HG03060 (cell line): ENCODE data around the gene ZNF292.
"Not testable (repeated sequence)": the region's sequence is repeated elsewhere in the genome, so short reads cannot be mapped to it uniquely, and the experiment has no call there.

ENCODE experiments used
- ATAC-seq: cut with Tn5 transposase; IDR thresholded peaks from one replicate; pipeline ENCODE4 v1.9.1; 2021; ENCODE audit warnings: low read depth, moderate number of reproducible peaks; ENCODE audit not compliant: unreplicated experiment

ZNF292 gene

DNA sequence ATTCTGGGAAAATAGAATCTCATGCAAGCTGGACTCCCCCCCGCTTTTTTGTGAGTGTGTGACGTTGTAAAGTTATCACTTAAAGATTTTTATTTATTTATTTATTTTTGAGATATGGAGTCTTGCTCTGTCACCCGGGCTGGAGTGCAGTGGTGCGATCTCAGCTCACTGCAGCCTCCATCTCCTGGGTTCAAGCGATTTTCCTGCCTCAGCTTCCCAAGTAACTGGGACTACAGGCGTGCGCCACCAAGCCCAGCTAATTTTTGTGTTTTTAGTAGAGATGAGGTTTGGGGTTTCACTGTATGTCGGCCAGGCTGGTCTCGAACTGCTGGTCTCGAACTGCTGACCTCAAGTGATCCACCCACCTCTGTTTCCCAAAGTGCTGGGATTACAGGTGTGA, 2.2 kb downstream of the ZNF292 start:
- not testable (repeated sequence) for ATAC-seq

DNA sequence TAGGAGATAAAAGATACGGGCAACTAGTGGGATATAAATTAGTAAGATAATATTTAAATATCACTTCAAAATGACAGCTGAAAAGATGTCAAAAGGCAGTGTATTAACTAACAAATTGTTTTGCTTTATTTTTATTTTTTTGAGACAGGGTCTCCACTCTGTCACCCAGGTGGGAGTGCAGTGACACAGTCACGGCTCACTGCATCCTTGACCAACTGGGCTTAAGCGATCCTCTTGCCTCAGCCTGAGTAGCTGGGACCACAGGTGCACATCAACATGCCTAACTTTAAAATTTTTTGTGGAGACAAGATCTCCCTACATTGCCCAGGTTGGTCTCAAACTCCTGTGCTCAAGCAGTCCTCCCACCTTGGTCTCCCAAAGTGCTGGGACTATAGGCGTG, 5.9 kb downstream of the ZNF292 start:
- ATAC-seq: no peak

DNA sequence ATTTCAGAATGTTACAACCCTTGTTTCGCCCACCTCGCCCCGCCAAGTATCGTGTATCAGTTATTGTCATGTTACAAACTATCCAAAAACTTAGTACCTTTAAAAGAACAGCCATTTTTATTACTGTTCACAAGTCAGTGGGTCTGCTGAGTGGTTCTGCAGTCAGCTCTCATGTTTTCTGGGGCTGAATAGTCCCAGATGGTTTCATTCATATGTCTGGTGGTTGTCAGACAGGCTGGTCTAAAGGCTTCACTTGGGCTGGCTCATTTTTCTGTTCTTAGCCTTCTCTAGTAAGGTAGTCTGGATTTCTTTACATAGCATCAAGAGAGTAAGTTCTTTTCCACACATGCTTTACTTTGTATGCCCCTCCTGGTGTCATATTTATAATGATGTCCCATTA, 8.6 kb downstream of the ZNF292 start:
- no peak for ATAC-seq

DNA sequence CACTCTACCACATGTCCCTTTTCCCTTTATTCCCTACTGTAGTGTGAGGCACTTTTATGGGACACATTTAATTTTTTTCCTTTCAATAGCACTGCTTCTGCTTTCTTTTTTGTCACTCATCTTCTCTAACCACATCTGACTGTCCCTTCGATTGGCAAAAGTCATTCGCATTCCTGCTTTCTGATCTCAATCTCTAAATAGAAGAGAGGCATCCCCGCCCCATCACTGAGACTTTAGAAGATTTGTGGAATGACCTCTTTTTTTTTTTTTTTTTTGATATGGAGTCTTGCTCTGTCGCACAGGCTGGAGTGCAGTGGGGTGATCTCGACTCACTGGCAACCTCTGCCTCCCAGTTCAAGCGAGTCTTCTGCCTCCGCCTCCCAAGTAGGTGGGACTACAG, 9.1 kb downstream of the ZNF292 start:
- ATAC-seq: no peak

DNA sequence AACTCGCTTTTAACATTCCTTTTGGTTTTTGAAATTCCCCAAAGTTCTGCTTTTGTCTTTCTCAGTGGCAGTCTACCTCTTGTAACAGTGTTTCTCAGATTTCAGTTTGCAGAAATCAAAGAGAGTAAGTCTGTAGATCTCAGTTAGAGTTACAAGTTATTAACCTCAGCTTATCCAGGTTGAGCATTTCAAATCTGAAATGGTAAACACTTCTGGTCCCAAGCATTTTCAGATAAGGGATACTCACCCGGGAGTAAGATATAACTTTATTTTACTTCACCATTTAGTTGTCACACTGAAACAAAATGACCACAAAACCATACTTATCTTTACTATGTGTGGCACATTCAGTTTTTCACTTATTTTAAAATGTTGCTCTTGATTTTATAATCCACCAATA, 9.8 kb downstream of the ZNF292 start:
- ATAC-seq: no peak

DNA sequence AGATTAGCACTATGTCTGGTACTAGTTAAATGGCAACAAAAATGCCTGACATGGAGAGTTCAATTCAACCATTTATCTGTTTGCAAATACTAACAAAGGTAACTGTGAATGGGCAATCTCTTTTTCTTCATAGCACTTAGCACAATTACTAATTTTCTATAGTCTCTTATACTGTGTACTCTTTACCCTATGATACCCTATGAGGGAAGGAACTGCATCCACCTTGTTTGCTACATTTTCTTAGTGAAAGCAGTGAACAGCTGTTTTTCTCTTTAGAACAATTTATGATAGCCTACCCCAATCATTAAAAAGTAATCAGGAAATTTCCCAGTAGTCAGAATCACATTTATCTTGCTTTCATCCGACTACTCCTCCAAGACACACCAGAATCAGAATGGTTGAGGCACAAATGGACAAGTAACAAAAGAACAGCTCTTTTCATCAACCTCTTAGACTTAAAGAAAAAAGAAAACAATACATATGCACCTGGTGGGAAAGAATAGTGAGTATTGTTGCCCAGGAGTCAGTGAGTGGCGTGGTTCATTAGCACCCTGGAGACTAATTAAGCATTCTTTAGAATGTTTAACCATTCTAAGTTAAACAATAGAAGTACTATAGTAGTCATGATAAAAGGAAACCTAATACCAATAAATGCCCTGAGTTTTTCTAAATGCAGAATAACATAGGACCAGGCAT, 16.7 kb downstream of the ZNF292 start:
- no peak for ATAC-seq

DNA sequence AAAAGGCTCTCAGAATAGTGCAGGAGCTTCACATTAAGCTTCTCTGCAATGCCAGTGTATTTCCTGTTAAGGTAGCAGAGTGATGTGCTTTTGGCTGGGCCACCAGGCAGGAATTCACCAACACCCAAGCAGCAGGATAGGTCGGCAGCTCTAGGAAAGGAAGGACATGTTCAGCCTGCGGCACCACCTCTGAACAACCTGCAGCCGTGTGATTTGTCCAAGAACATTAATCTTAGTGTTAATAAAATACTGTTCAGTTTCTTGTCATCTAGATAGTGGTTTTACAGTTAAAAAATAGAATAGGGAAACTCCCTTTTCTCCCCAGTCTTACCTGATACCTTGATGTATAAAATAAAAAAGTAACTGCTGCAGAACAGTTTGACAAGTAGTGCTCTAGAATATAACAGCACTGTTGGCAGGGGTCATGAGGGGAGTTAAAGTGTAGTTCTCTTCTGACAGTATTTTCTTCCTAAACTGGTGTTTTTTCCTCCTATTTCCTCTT, 18.8 kb downstream of the ZNF292 start:
- ATAC-seq: peak; percentile 46

DNA sequence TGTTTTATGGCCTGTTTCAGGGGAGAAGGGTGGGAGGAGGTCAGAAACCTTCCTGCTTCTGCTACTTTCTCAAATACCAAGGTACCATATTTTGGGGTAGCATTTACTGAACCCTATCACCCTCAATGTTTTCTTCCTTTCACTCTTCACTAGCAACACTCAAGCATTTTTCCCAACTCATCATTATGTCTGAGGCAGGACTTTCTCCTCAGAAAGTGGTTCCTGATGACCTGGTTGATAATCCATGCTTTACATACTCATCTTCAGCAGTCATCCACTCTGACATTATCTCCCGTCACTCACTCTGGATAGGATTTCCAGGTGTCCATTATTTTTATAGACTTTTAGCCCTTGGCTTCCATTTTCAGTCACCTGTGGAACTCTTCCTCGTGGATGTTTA, 21.1 kb downstream of the ZNF292 start:
- ATAC-seq: no peak

DNA sequence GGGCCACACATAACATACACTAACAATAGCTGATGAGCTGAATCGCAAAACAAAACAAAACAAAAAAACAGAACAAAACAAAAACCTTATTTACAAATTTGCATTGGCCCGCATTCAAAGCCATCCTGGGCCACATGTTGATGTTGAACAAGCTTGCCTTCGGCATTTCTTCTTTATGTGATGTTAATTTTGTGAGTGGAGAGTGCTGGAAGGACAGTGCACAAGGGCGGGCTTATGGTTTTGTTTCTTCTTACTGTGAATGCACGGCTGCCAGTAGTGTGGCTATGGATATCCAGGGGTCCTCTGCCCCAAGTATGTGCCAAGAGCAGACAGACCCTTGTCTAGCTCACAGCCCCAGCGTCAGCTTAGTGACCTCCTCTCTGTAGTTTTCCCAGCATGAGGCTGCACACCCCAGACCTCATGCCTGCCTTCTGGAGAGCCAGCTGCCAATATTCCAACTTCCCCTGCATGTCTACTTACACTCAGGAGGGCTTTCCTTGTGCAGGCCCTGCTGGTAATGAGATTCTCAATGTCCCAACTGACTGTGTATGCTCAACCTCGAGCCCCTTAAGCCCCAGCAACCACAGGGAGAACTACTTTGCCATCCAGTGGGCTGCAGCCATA, 24.9 kb downstream of the ZNF292 start:
- ATAC-seq: no peak

DNA sequence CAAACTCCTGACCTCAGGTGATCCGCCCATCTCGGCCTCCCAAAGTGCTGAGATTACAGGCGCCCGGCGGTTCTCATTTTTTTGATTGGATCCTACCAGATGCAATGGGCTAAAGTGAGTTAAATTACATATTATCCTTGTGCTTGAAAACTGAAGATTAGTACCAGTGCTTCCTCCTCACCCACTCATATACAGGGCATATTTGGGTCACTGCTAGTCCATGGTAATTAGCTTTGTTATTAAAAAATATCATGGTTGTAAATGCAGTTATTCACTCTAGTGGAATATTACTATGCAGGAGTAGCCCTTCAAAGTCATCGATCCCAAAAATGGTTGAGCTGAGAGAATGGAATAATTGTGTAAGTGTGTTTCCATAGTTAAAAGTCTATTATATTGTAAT, 26.5 kb downstream of the ZNF292 start:
- no peak for ATAC-seq

DNA sequence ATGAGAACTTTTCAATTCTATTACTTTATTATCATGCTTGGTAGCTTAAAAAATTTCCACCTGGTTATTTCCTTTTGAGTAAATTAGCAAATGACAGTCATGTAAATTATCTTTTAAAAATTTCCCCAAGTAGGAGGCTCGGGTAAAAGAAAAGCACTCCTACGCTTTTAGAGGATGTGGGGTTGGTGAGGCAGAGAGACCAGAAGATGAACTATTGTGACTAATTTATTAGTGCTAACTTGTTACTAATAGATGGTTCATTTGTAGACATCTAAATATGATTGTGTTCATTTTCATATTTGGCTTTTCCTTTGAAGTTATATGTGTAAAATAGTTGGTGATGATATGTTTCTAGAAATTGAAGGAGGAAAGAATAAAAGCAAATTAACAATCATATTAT, 27.0 kb downstream of the ZNF292 start:
- peak; percentile 61 for ATAC-seq

DNA sequence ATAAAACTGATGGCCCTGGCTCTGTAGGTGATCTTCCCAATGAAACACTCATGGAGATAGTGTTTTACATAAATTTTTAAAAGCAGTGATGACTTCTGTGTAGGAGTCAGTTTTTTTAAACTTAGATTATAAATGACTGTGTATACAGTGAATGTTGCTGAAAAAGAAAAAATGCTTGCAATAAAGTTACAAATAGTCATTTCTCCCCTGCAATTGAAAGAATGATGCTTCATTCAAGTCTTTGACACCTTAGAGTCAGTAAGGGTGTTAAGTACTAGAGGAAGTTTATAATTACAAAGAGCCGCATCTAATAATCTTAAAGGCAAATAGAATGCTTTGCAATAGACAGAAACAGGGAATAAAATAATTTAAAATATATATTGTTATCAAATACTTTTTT, 27.6 kb downstream of the ZNF292 start:
- ATAC-seq: no peak

DNA sequence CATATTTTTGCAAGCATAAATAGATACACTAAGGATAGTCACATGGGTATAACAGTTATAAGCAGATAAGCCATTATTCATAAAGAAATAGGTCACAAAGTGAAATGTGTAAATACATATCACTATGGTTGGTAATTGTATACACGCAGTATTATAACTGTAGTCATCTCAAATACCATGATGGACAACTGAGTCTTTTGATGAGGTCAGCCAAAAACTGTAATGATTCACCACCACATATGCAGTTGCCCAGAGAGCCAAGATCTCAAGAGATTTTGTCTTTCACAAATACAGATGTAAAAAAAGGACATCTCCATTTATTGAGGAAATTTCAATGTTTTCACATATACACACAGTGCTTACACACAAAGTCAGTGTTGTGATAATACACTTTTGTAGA, 28.3 kb downstream of the ZNF292 start:
- ATAC-seq: no peak

DNA sequence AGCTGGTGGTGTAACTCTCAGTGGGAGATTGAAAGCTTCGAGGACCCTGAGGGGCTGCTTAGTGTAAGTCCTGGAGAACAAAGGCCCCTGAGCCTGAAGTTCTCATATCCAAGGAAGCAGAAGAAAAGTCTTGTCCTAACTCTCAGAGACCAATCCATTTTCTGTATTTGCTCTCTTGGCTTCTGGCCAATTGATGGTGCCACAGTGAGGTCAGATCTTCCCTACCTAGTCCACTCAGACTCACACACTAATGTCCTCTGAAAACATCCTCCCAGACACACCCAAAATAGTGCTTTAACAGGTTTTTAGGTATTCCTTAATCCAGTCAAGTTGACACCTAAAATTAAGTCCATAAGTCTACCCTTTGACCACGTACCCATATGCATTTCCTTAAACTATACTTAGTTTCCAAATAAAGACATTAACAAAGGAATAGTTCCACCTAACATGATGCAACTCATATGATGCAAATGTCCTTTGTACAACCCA, 29.4 kb downstream of the ZNF292 start:
- no peak for ATAC-seq

DNA sequence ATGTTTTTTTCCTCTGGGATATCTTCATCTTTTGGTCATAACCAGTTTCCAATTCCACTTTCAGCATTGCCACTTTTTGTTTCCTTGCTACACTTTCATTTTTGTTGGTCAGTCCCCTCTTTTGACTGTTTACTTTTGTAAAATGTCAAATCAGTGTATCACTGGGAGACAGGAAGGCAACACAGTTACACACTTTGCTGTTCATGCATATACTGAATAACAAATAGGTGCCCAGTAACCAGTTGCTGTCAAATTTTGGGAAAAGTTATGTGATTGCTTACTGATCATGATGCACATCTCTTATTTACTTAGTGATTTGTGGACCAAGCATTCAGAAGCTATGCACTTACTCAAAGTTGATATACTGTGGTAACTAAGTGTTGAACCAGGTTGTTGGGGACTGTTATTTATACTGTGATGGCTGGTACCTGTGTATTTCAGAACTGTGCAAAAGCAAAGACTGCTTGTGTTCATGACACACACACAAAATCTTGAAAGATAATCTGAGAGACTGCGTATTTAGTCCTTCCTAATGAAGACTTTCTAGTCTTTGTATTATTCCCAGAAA, 41.0 kb downstream of the ZNF292 start:
- no peak for ATAC-seq

DNA sequence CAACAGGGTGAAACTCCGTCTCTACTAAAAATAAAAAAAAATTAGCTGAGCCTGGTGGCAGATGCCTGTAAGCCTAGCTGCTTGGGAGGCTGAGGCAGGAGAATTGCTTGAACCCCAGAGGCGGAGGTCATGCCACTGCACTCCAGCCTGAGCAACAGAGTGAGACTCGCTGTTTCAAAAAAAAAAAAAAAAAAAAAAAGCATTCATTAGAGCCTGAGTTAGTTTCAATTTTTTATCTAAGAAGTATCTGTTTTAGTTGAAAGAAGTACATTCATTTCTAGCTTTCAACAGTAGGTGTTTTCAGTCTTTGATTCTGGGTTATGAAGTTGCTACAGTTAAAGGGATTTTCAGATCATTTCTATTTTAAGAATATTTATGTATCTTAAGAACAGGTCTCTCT, 42.2 kb downstream of the ZNF292 start:
- peak; percentile 67 for ATAC-seq

DNA sequence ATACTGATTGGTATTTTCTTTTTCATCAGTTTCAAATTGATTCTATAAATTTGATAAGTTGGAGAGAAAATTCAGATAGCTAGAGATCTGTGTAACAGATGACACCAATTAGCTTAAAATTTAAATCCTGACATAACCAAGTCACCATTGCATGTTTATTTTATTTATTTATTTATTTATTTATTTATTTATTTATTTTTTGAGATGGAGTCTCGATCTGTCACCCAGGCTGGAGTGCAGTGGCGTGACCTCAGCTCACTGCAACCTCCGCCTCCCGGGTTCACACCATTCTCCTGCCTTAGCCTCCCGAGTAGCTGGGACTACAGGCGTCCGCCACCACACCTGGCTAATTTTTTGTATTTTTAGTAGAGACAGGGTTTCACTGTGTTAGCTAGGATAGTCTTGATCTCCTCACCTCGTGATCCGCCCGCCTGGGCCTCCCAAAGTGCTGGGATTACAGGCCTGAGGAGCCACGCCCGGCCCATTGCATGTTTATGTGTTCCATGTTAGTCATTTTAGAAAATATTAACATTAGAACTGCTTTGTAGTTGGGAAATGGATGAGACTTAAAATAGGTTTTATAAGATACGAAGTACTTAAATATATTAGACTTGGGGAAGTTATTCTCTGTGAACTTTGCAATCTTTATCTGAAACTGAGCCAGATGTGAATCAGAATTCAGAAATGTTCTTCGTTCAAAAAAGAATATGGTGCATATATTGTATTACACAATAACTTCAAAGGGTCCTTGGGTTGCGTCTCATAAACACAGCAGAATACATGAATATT, 42.9 kb downstream of the ZNF292 start:
- not testable (repeated sequence) for ATAC-seq

DNA sequence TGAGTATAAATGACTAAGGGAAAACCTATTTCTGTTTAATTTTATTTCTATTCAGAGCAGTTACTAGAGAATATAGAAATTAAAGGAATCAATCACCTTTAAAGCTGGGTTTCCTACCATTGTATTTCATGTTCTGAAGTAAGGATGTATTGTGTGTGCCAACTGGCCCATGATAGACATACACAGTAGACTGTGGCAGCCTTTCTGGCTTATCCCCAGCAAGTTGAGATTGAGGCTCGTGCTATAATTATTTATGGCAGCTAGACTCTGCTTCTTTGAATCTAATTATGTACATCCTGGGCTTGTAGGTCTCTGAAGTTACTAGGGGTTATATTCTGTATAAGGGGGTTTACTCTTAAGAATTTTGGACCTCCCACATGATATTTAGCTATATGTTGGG, 44.4 kb downstream of the ZNF292 start:
- ATAC-seq: no peak

DNA sequence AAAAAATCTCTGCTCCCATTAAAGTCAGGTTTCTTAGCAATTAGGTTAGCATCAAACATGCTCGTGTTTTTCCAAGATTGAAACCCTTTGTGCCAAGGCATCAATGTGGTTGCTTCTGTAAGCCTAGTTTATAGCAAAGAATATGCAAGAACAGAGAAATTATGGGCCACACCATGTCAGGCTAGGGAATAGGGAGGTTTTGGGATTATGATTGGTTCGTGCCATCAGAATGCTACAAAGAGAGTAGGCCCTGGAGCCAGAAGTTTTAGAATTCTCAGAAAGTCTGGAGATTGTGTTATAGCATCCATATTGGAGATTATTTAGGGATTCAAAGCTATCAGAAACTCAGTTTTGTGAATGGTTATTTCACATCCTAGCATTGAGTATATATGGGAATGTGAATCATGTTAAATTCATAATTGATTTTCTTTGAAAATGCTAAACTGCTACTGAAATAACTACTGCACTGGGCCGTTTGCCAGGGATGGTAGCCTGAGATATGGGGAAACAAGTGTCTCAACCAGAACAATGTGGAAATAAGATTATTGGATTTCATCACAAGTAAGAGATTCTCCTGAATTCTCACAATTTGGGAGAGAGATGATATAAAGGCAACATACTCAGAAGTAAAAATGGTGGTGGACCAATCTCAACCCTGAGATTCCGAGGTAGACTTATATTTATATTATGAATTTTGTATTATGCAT, 45.3 kb downstream of the ZNF292 start:
- no peak for ATAC-seq

DNA sequence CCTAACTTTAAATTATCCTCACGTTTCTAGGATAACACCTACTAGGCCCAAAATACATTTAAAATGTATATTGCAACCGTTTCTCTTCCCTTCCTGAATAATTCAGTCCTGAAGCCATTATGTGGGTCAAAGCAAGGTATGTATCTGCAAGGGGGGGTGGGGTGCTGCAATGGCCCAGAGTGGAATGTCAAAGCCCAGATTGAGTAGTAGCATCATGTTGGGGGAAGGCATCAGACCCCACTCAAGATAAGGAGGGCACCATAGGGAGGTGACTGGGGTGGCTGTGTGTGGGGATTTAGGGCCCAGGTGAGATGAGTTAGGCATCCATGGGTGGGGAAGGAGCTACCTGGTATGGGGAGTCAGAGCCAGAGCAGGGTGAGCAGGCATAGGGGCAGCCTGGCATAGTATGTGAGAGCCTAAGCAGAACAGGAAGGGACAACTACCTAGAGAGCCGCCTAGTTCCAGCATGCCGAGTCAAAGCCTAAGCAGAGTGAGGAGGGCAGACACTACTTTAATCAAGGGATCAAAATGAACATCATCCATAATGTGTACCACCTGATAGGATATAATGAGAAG, 48.2 kb downstream of the ZNF292 start:
- ATAC-seq: no peak
